Measurements from ENCODE around the gene SLC28A2. TPM values are rescaled to one million over a fixed set of nuclear protein-coding genes. Genes with fewer than 3 reads are reported as not detected.
"Not testable (repeated sequence)": the region's sequence is repeated elsewhere in the genome, so short reads cannot be mapped to it uniquely, and the experiment has no call there.

The SLC28A2 gene
- total RNA-seq, 1 donor: not detected

GRCh38 chr15:45304711-45305110 is 52.7 kb downstream of the SLC28A2 start:
- Histone ChIP-seq H3K4me1 (ENCODE audit: insufficient read depth, low read length) (peaks cover 4% of the 10 kb centered on the region), H2AFZ (ENCODE audit: low read length) (no peak overlapping the region)

GRCh38 chr15:45306105-45306504 is 54.1 kb downstream of the SLC28A2 start:
- no peak for DNase-seq (ENCODE audit: insufficient read length, low spot score, missing footprints)
- Histone ChIP-seq H3K4me2 (ENCODE audit: insufficient read depth, low read length) (no peak overlapping the region), H3K79me2 (ENCODE audit: insufficient read depth, low read length) (no peaks in the 10 kb centered on the region), H3K4me3 (ENCODE audit: insufficient read depth, low read length) (no peak overlapping the region), H3K27me3 (ENCODE audit: insufficient read depth, low read length) (peaks cover 4% of the 10 kb centered on the region), H3K36me3 (ENCODE audit: insufficient read depth, low read length) (no peaks in the 10 kb centered on the region), H3K27ac (ENCODE audit: low read depth, low read length) (no peak overlapping the region), H2AFZ (ENCODE audit: low read length) (no peak overlapping the region), H3K9me3 (ENCODE audit: low read depth, low read length) (no peaks in the 10 kb centered on the region), H4K20me1 (ENCODE audit: insufficient read depth, low read length) (no peaks in the 10 kb centered on the region), H3K4me1 (ENCODE audit: insufficient read depth, low read length) (peaks cover 4% of the 10 kb centered on the region)
- no peak for TF ChIP-seq CTCF (IDR thresholded peaks at IDR 0.05; ENCODE audit: extremely low read depth, low read depth, low read length)

More at GRCh38 chr15:45304711-45305110, 52.7 kb downstream of the SLC28A2 start:
- Histone ChIP-seq H4K20me1 (ENCODE audit: insufficient read depth, low read length) (no peaks in the 10 kb centered on the region), H3K79me2 (ENCODE audit: insufficient read depth, low read length) (no peaks in the 10 kb centered on the region), H3K9me3 (ENCODE audit: low read depth, low read length) (no peaks in the 10 kb centered on the region), H3K27me3 (ENCODE audit: insufficient read depth, low read length) (peaks cover 4% of the 10 kb centered on the region), H3K4me3 (ENCODE audit: insufficient read depth, low read length) (no peak overlapping the region), H3K36me3 (ENCODE audit: insufficient read depth, low read length) (no peaks in the 10 kb centered on the region), H3K27ac (ENCODE audit: low read depth, low read length) (no peak overlapping the region), H3K4me2 (ENCODE audit: insufficient read depth, low read length) (no peak overlapping the region)
- no peak for TF ChIP-seq CTCF (IDR thresholded peaks at IDR 0.05; ENCODE audit: extremely low read depth, low read depth, low read length)
- no peak for DNase-seq (ENCODE audit: insufficient read length, low spot score, missing footprints)

GRCh38 chr15:45307230-45307924 is 55.3 kb downstream of the SLC28A2 start:
- Histone ChIP-seq H3K27ac (ENCODE audit: low read depth, low read length) (no peak overlapping the region), H4K20me1 (ENCODE audit: insufficient read depth, low read length) (no peaks in the 10 kb centered on the region), H2AFZ (ENCODE audit: low read length) (peak overlapping the region; percentile 73), H3K79me2 (ENCODE audit: insufficient read depth, low read length) (no peaks in the 10 kb centered on the region), H3K36me3 (ENCODE audit: insufficient read depth, low read length) (no peaks in the 10 kb centered on the region), H3K27me3 (ENCODE audit: insufficient read depth, low read length) (peaks cover 4% of the 10 kb centered on the region), H3K4me1 (ENCODE audit: insufficient read depth, low read length) (peaks cover 4% of the 10 kb centered on the region), H3K4me2 (ENCODE audit: insufficient read depth, low read length) (peak overlapping the region; percentile 76), H3K4me3 (ENCODE audit: insufficient read depth, low read length) (peak overlapping the region; percentile 53), H3K9me3 (ENCODE audit: low read depth, low read length) (no peaks in the 10 kb centered on the region)
- DNase-seq (ENCODE audit: insufficient read length, low spot score, missing footprints): peak; percentile 77
- peak; percentile 55 for TF ChIP-seq CTCF (IDR thresholded peaks at IDR 0.05; ENCODE audit: extremely low read depth, low read depth, low read length)

- not testable (repeated sequence) for H3K4me3 ChIP-seq (ENCODE audit: insufficient read depth, low read length); H3K4me2 ChIP-seq (ENCODE audit: insufficient read depth, low read length); H3K36me3 ChIP-seq (ENCODE audit: insufficient read depth, low read length); DNase-seq (ENCODE audit: insufficient read length, low spot score, missing footprints); H3K27ac ChIP-seq (ENCODE audit: low read depth, low read length); H3K79me2 ChIP-seq (ENCODE audit: insufficient read depth, low read length); H3K4me1 ChIP-seq (ENCODE audit: insufficient read depth, low read length); H2AFZ ChIP-seq (ENCODE audit: low read length); H3K9me3 ChIP-seq (ENCODE audit: low read depth, low read length); H3K27me3 ChIP-seq (ENCODE audit: insufficient read depth, low read length); H4K20me1 ChIP-seq (ENCODE audit: insufficient read depth, low read length)
Measured at GRCh38 chr15:45314117-45314516, 62.1 kb downstream of the SLC28A2 start.
